T-helper 1 cell (primary cell): ENCODE measurements around the gene PRRT1B.

Experiments
- DNase-seq, 5 donors: peaks; one replicate each; pipeline ENCODE4 v3.0.0-alpha.2; 2012 to 2020

Gene PRRT1B

DNA sequence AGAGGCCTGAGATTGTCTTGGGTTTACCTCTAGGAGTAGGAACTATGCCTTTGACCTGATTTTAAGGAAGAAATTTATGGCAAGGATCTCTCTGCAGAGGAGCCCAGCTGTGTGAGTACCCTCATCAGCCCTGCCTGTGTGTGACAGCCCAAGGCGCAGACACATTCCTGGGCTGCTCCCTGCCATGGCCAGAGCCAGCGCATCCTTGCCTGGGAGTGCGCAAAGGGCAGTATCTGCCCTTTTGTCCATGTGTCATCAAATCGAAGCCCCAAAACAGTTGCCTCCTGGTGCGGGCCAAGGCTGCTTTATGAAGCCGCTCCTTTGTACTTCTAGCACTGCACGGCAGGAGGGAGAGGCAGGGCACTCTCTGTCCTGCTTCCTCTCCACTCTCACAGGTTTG, 51.9 kb downstream of the PRRT1B start:
- no peak for DNase-seq

DNA sequence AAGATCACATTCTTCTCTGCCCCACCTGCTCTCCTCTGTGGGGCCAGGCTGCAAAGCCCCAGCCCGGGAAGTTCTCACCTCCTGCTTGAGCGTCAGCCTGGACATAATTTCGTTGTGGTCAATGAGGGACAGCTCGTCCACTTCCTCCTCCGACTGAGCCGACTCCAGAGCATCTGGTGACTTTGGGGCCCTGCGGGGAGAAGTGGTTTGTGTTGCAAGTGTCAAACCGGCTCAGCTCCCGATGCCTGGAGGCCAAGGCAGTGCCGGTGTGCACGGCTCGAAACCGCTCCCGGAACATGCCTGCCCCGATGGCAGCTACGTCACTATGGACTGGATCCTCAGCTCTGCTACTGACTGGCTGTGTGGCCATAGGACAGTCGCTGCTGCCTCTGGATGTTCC, 52.8 kb downstream of the PRRT1B start:
- no peak for DNase-seq

DNA sequence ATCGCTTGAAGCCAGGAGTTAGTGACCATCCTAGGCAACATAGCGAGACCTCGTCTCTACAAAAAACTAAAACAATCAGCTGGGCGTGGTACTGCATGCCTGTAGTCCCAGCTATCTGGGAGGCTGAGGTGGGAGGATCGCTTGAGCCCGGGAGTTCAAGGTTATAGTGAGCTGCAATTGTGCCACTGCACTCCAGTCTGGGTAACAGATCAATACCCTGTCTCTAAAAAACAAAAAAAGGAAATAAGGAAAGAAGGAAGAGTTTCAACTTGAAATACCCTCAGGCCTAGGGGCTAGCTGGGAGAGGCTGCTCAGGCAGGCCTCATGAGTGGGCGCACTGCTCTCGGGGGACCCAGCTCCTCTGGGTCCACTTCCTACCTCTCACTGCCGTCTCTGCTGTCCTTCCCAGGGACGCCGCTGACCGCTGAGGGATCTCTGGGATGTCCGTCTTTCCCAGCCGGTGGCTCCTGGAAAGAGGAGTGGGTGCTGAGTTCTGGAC, 56.4 kb downstream of the PRRT1B start:
- no peak for DNase-seq

DNA sequence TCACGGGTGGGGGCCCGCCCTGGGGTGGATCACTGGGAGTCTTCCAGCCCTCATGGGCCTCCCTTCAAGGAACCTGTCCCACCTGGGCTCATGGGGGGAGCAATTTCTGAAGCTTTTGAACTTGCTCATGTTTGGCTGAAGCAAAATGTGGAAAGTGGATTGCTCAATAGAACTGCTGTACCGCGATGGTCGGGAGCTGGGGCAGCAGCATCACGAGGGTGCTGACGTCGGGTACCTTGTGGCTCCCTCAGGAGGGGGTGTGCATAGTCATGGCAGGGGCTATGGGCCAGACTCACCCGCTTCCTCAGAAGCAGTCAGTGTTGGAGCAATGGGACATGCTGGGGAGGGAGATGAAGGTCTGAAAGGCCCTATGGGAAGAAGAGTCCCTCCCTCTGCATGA, 57.9 kb downstream of the PRRT1B start:
- no peak for DNase-seq

DNA sequence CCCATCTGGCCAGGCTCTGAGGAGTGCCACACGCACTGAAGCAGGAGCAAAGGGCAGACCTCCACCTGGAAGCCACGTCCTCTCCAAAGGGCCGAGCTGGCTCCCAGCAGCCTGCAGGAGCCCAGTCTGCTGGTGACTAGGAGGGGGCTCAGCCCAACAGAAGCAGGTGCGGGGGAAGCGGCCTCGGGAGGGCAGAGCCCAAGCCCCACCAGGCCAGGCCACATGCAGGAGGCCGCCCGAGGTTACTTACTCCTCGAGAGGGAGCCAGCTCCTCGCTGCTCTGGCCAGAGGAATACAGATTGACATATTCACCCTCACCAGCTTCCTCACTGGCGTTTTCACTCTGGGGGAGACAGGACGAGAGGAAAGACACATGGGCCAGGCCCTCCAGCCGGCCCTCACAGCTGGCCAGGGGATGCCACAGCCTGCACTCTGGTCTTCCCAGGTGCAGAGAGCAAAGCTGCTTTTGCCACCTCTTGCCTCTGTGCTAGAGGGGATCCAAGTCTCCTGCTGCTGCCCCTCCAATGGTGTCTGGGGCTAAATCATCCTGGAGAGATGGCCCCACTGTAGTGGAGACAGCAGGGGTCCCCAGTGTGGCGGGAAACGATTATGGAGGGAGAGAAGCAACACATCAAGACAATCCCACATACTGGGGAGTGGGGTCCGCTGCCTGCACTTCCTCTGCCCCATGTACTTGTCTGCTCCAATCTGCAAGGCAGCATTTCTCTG, 58.6 kb downstream of the PRRT1B start:
- no peak for DNase-seq

DNA sequence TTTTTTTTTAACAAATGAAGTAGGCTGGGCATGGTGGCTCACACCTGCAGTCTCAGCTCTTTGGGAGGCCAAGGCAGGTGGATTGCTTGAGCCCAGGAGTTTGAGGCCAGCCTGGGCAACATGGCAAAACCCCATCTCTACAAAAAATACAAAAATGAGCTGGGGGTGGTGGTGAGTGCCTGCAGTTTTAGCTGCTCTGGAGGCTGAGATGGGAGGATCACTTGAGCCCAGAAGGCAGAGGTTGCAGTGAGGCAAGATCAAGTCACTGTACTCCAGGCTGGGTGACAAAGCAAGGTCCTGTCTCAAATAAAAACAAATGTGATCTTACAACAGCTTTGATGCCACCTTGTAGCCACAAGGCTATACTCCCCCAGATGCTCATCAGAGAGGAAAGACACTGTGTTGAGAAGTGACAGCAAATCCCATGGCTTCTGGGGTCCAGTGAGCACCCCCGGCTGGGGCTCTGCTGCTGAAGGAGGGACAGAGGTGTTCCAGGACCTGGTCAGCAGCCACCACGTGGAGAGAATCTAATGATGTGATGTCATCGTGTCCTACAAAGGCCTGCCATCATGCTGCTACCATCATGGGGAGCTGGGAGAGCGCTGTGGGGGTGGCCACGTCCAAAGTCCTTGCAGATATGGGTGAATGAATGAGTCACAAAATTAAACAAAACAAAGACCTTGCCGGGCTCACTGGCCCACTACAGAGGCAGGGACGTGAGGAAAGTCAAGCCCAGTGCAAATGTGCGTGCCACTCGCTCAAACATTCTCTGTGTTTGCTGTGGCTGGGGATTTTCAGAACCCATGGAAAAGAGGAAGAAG, 60.7 kb downstream of the PRRT1B start:
- DNase-seq = no peak

DNA sequence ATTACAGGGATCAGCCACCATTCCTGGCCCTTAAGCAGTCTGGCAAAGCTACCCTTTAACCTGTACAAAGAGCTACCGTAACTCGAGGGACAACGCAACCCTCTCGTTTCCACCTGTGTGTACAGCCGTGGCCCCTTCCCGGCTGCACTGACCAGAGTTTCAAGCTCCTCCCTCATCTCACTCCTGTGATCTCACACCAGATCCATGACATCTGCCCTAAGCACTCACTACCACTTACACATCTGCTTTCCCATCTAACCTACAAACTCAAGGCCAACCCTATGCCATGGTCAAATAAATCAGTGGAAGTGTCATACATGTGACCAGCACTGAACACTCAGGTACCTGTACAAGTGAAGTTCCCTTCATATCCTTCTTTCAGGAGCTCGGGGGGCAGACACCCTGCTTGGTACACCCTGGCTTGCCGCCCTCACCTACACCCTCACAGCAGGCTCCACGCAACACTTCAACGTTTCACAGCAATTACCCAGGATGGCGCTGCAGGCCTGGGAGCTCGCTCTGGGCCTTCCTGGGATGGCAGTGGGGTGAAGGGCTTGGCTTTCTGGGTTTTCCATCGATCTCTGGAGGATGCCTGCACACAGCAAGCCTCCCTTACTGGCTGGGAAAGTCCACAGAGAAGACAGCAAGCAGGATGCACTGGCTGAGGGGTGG, 61.7 kb downstream of the PRRT1B start:
- DNase-seq = no peak

DNA sequence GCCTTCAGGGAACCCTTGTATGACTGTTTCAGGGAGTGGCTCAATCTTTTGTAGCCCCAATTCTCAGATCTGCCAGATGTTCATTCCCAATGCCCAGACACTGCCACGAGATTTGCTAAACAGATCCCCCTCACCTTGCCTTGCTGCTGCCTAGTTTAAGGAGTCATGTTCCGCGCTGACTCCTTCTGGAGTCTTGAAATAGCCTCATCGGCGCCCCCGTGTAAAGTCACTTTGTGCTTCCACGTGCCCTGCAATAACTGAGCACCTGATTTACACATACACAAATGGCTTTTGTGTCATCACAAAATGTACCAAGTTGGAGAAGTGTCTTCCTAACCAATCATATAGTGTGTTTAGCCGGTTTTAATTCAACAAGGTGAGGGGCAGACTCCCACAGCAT, 62.3 kb downstream of the PRRT1B start:
- DNase-seq = no peak

DNA sequence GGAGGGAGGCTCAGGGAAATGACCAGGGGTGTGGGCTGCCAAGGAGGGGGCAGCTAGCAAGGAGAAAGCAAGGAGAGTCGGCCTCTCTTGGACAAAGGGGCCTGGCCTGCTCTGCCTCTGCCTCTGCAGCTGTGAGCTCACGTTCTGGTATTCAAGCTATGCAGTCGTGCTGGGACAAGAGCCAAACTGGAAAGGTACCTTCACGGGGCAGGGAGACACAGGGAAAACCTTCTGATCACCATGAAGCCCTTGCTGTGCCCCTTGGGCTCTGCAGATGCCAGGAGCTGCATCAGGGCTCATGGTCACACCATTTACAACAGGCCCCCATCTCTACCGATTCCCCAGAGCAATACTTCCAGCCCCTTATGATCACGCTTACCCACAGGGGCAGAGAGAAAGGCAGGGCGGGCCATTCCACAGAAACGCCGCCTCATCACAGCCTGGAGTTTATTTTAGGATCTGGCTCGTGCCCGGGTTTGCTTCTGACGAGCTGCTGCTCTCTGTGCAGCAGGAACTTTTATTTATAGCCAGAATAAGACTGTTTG, 63.2 kb downstream of the PRRT1B start:
- DNase-seq = no peak
